PC-3 (cell line): ENCODE results near the gene RSU1.

ENCODE experiments used
- EZH2 ChIP-seq: fragments of 300-600 bp; sonication (generic); IDR thresholded peaks from one replicate; pipeline ENCODE4 v1.6.1; 2017; ENCODE audit warnings: antibody characterized with exemption, mild to moderate bottlenecking, low read length; ENCODE audit not compliant: unreplicated experiment
- TF ChIP-seq, protein P1 (sequence below): fragments of 300-600 bp; sonication (generic); conservative IDR thresholded peaks from 2 replicates; pipeline ENCODE4 v1.5.1; 2017; ENCODE audit warnings: antibody characterized with exemption, low read depth, mild to moderate bottlenecking, low read length

DNA sequence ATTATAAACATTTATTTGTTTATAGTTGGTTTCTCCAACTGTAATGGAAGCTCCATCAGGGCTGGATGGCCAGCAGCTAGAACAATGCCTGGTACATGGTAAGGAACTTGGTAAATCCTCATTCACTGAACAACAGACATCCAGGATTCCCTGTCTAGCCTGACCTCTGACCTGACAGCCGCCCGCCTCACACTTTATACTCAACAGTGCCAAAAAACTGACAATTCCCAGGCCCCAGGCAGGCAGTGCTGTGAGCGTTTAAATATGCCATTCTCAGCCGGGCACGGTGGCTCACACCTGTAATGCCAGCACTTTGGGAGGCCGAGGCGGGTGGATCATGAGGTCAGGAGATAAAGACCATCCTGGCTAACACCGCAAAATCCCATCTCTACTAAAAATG, 55.9 kb downstream of the RSU1 start:
- TF ChIP-seq, protein P1, sequence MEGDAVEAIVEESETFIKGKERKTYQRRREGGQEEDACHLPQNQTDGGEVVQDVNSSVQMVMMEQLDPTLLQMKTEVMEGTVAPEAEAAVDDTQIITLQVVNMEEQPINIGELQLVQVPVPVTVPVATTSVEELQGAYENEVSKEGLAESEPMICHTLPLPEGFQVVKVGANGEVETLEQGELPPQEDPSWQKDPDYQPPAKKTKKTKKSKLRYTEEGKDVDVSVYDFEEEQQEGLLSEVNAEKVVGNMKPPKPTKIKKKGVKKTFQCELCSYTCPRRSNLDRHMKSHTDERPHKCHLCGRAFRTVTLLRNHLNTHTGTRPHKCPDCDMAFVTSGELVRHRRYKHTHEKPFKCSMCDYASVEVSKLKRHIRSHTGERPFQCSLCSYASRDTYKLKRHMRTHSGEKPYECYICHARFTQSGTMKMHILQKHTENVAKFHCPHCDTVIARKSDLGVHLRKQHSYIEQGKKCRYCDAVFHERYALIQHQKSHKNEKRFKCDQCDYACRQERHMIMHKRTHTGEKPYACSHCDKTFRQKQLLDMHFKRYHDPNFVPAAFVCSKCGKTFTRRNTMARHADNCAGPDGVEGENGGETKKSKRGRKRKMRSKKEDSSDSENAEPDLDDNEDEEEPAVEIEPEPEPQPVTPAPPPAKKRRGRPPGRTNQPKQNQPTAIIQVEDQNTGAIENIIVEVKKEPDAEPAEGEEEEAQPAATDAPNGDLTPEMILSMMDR = no peak
- TF ChIP-seq EZH2 = no peak
